Body of pancreas (tissue), 4 donors: ENCODE measurements around the gene NBPF1.
"Not testable (repeated sequence)": the region's sequence is repeated elsewhere in the genome, so short reads cannot be mapped to it uniquely, and the experiment has no call there.

ENCODE experiments used
- CTCF ChIP-seq, 7 experiments: fragments of 450-650 bp in 4 of 7; fragments of 200-600 bp in 3 of 7; sonication (generic) in 3 of 7; IDR thresholded peaks; one replicate each; pipeline ENCODE4 v1.5.1; 2016 to 2019; ENCODE audit warnings: antibody characterized with exemption in 7 of 7
- POLR2A ChIP-seq, 3 donors: fragments of 450-650 bp; IDR thresholded peaks; one replicate each; pipeline ENCODE4 v1.6.1; 2016; ENCODE audit warnings: antibody characterized with exemption in 3 of 3, mild to moderate bottlenecking in 2 of 3

GRCh38 chr1:16623337-16623736, 10.0 kb upstream of the NBPF1 start:
- not testable (repeated sequence) for TF ChIP-seq CTCF, POLR2A (IDR thresholded peaks at IDR 0.05)
